HFF-Myc (cell line): ENCODE measurements around the gene SH3RF2.
"Not testable (repeated sequence)": the region's sequence is repeated elsewhere in the genome, so short reads cannot be mapped to it uniquely, and the experiment has no call there.

Experiments used
- DNase-seq: peaks from one replicate; pipeline ENCODE4 v3.0.0-alpha.2; 2011; ENCODE audit warnings: low read depth; ENCODE audit errors: extremely low read depth
- H3K4me3 ChIP-seq: replicated peaks from 2 replicates; pipeline ENCODE4 v1.5.1; 2011; ENCODE audit warnings: low read depth, mild to moderate bottlenecking, control low read depth, low read length
- CTCF ChIP-seq: IDR thresholded peaks from 2 replicates; pipeline ENCODE4 v1.5.1; 2012; ENCODE audit warnings: mild to moderate bottlenecking, low read depth, low read length, control low read depth; ENCODE audit errors: missing control alignments

Gene SH3RF2

GRCh38 chr5:146107901-146108300 lies 171.5 kb downstream of the SH3RF2 start:
- H3K4me3 ChIP-seq, result no peak overlapping the region
- DNase-seq, result no peak
- no peak for TF ChIP-seq CTCF

- not testable (repeated sequence) for H3K4me3 ChIP-seq, DNase-seq
These were observed 172.5 kb downstream of the SH3RF2 start for GRCh38 chr5:146108870-146109269.

GRCh38 chr5:146109379-146109778 lies 173.0 kb downstream of the SH3RF2 start:
- H3K4me3 ChIP-seq, result no peak overlapping the region
- TF ChIP-seq CTCF, result no peak
- no peak for DNase-seq

GRCh38 chr5:146111409-146111808 lies 175.0 kb downstream of the SH3RF2 start:
- no peak for TF ChIP-seq CTCF
- DNase-seq, result no peak
- no peak overlapping the region for H3K4me3 ChIP-seq

- no peak for DNase-seq
- no peak overlapping the region for H3K4me3 ChIP-seq
- no peak for TF ChIP-seq CTCF
These were observed 176.1 kb downstream of the SH3RF2 start for GRCh38 chr5:146112476-146112875.
